H1 (cell line): ENCODE results near the gene BUB1B. TPM values are rescaled to one million over a fixed set of nuclear protein-coding genes. Genes with fewer than 3 reads are reported as not detected.
A peak's percentile ranks its signal among the peaks of the same experiment; 100 is the strongest.

Experiments used
- BRCA1 ChIP-seq: IDR thresholded peaks from 2 replicates; pipeline ENCODE4 v1.6.1; 2012; ENCODE audit warnings: low read depth, low read length, improper control_type of control experiment
- CBX5 ChIP-seq: fragments of 300-800, 300-1000 bp; sonication (generic); IDR thresholded peaks from 2 replicates; pipeline ENCODE4 v1.7.1; 2016; ENCODE audit warnings: antibody characterized with exemption, low read length, low read depth
- CHD1 ChIP-seq: IDR thresholded peaks from 2 replicates; pipeline ENCODE4 v1.6.1; 2012; ENCODE audit warnings: low read depth, low read length, improper control_type of control experiment
- CHD2 ChIP-seq: IDR thresholded peaks from 2 replicates; pipeline ENCODE4 v1.6.1; 2012; ENCODE audit warnings: low read length, improper control_type of control experiment
- EZH2 ChIP-seq: fragments of 200-600 bp; sonication (generic); IDR thresholded peaks from 2 replicates; pipeline ENCODE4 v1.7.1; 2012; ENCODE audit warnings: low read depth, mild to moderate bottlenecking, moderate library complexity, low read length, inconsistent platforms; ENCODE audit not compliant: severe bottlenecking
- GABPA ChIP-seq: IDR thresholded peaks from 2 replicates; pipeline ENCODE4 v1.6.1; 2011; ENCODE audit warnings: mild to moderate bottlenecking, low read length, moderate library complexity, borderline replicate concordance; ENCODE audit not compliant: insufficient read depth
- JUN ChIP-seq: IDR thresholded peaks from 2 replicates; pipeline ENCODE4 v1.6.1; 2011; ENCODE audit warnings: low read depth, mild to moderate bottlenecking, improper control_type of control experiment, low read length
- KDM1A ChIP-seq: fragments of 200-600, 300-600 bp; sonication (generic); IDR thresholded peaks from 2 replicates; pipeline ENCODE4 v1.7.1; 2016; ENCODE audit warnings: mild to moderate bottlenecking, low read length, borderline replicate concordance
- KDM4A ChIP-seq: IDR thresholded peaks from one replicate; pipeline ENCODE4 v1.7.1; 2012; ENCODE audit warnings: low read depth, mild to moderate bottlenecking, moderate library complexity, low read length, inconsistent platforms; ENCODE audit not compliant: severe bottlenecking
- RXRA ChIP-seq: IDR thresholded peaks from 2 replicates; pipeline ENCODE4 v1.6.1; 2011; ENCODE audit warnings: low read depth, mild to moderate bottlenecking, low read length, moderate library complexity; ENCODE audit not compliant: insufficient read depth
- SP4 ChIP-seq: IDR thresholded peaks from 2 replicates; pipeline ENCODE4 v1.6.1; 2012; ENCODE audit warnings: low read length, inconsistent platforms
- TAF1 ChIP-seq: IDR thresholded peaks from 2 replicates; pipeline ENCODE4 v1.6.1; 2011; ENCODE audit warnings: mild to moderate bottlenecking, low read depth, low read length
- TAF7 ChIP-seq: optimal IDR thresholded peaks from 2 replicates; pipeline ENCODE3; 2011; ENCODE audit warnings: low read depth, mild to moderate bottlenecking, inconsistent platforms, low read length, moderate library complexity, borderline replicate concordance
- TBP ChIP-seq: IDR thresholded peaks from 2 replicates; pipeline ENCODE4 v1.6.1; 2011; ENCODE audit warnings: low read depth, low read length, improper control_type of control experiment
- TCF12 ChIP-seq: IDR thresholded peaks from 2 replicates; pipeline ENCODE4 v1.6.1; 2011; ENCODE audit warnings: low read depth, mild to moderate bottlenecking, low read length
- YY1 ChIP-seq: IDR thresholded peaks from 2 replicates; pipeline ENCODE4 v1.6.1; 2011; ENCODE audit warnings: low read depth, mild to moderate bottlenecking, low read length
- ZNF274 ChIP-seq: IDR thresholded peaks from 2 replicates; pipeline ENCODE4 v1.7.0; 2012; ENCODE audit warnings: low read length, borderline replicate concordance; ENCODE audit errors: extremely low read depth
- polyA plus RNA-seq, 7 experiments: library from polyadenylated mRNA; depleted of rRNA in 3 of 7; stranded (reverse) in 5 of 7; unstranded in 2 of 7; fragments of >200 nt in 5 of 7; fragments of 200-250 nt in 2 of 7; gene quantifications; 1 replicate in 5 of 7; 2 replicates in 1 of 7; 4 replicates in 1 of 7; pipeline versions ENCODE4 v1.2.1 to v1.2.3, GENCODE V29; 2011 to 2013; ENCODE audit warnings: missing spikeins in 2 of 7, mixed read lengths in 2 of 7
- total RNA-seq: library from RNA; stranded (reverse); fragmentation: NEBNext Ultra II Directional; extraction: Animal tissue kit (Norgen Biotek cat#: 25700); gene quantifications from 2 replicates; pipeline ENCODE4 v1.2.1, GENCODE V29; 2021
- TF ChIP-seq, protein P1 (sequence below): IDR thresholded peaks from 2 replicates; pipeline ENCODE4 v1.6.1; 2011; ENCODE audit warnings: low read length, improper control_type of control experiment
- TF ChIP-seq, protein P2 (sequence below): IDR thresholded peaks from 2 replicates; pipeline ENCODE4 v1.6.1; 2012; ENCODE audit warnings: inconsistent platforms

The BUB1B gene
- total and polyA plus RNA-seq, 2 of the 8 experiments (the other 6 are each of a cell fraction or from before 2014, with no cell fraction given): 48.9 to 144 TPM

DNA sequence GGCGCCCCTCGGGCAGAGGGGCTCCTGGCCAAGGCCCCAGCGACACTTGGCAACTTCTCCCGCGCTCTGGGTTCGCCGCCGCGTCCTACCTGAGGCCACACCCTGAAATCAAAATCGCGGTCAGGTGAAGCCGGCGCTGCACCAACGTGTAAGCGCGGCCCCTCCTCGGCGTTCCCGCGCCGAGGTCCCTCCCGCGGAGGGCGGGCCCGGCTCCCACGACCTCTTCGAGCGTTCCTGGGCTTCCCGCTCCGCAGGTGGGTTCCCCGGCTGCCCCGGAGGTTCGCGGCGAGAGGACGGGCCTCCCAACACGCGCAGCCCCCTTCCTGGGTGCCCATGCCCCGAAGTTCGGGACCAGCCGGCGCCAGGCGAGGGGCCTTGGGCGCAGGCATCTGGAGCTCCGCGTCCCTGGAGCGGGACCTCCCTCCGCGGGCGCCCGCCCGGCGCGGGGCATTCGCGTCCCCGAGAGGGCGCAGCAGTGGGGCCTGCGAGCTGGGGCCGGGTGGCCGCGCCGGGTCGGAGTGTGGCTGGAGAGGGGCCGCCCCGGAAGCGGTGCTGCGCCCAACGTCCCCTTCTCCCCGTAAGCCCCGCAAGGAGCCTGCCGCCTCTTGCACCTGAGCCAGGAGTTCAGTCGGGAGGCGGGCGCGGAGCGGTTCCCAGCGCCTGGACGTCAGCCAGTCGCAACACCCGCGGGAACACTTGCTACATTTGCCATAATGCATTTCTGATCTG lies 91.7 kb downstream of the BUB1B start (continued):
- TF ChIP-seq ZNF274: no peak
- TF ChIP-seq RXRA: no peak
- TF ChIP-seq CHD1: no peak
- TF ChIP-seq, protein P1, sequence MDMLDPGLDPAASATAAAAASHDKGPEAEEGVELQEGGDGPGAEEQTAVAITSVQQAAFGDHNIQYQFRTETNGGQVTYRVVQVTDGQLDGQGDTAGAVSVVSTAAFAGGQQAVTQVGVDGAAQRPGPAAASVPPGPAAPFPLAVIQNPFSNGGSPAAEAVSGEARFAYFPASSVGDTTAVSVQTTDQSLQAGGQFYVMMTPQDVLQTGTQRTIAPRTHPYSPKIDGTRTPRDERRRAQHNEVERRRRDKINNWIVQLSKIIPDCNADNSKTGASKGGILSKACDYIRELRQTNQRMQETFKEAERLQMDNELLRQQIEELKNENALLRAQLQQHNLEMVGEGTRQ: no peak
- TF ChIP-seq TAF7: no peak
- no peak for TF ChIP-seq JUN
- no peak for TF ChIP-seq KDM1A
- TF ChIP-seq TCF12: no peak
- no peak for TF ChIP-seq YY1
- 0 out of 2 replicates have a peak, but pooled peaks have one; percentile 15 for TF ChIP-seq TAF1
- no peak for TF ChIP-seq CHD2
- TF ChIP-seq TBP: no peak
- no peak for TF ChIP-seq CBX5
- TF ChIP-seq BRCA1: no peak
- peak; percentile 54 for TF ChIP-seq EZH2
- no peak for TF ChIP-seq SP4
- TF ChIP-seq, protein P2, sequence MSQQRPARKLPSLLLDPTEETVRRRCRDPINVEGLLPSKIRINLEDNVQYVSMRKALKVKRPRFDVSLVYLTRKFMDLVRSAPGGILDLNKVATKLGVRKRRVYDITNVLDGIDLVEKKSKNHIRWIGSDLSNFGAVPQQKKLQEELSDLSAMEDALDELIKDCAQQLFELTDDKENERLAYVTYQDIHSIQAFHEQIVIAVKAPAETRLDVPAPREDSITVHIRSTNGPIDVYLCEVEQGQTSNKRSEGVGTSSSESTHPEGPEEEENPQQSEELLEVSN: peak; percentile 96
- peak; percentile 98 for TF ChIP-seq KDM4A
- TF ChIP-seq GABPA: no peak; the same call in 1 of the 2 replicates
- TF ChIP-seq, all 59 proteins: peak for 10
